CD4-positive, alpha-beta T cell treated with Interleukin-15 for 4 hours (primary cell): Measurements from ENCODE around the gene ARHGEF11.

Experiments used
- DNase-seq: peaks from one replicate; pipeline ENCODE4 v3.0.0-alpha.2; 2020; ENCODE audit warnings: low spot score

The ARHGEF11 gene

DNA sequence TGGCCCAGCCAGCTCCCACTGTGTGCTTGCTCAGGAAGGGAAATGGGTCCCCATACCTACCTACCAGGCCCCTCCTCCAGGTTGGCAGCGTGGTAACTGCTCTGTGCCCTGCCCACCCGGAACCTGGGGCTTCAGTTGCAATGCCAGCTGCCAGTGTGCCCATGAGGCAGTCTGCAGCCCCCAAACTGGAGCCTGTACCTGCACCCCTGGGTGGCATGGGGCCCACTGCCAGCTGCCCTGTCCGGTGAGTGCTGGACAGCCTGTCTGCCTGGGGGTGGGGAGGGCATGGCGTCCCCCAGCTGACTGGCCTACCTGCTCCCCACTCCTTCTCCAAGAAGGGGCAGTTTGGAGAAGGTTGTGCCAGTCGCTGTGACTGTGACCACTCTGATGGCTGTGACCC, 135.9 kb downstream of the ARHGEF11 start:
- no peak for DNase-seq

GRCh38 chr1:156908955-156909354, 136.6 kb downstream of the ARHGEF11 start:
- no peak for DNase-seq

DNA sequence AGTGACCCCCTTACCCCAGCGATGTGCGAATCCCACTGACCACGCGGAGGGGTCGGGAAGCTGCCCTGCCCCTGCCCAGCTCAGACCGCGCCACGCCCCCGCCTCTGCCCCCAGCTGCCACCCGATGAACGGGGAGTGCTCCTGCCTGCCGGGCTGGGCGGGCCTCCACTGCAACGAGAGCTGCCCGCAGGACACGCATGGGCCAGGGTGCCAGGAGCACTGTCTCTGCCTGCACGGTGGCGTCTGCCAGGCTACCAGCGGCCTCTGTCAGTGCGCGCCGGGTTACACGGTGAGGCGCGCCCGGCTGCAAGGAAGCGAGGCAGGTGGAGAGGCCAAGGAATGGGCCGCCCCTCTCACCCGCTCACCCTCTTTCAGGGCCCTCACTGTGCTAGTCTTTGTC, 137.0 kb downstream of the ARHGEF11 start:
- DNase-seq, result no peak

GRCh38 chr1:156906206-156906906, 139.2 kb downstream of the ARHGEF11 start:
- no peak for DNase-seq

GRCh38 chr1:156905651-156906050, 139.9 kb downstream of the ARHGEF11 start:
- DNase-seq, result no peak

- no peak for DNase-seq
These were observed 140.4 kb downstream of the ARHGEF11 start for GRCh38 chr1:156905176-156905575.

- no peak for DNase-seq
These were observed 141.2 kb downstream of the ARHGEF11 start for GRCh38 chr1:156904187-156904959.

GRCh38 chr1:156903328-156904091, 142.0 kb downstream of the ARHGEF11 start:
- no peak for DNase-seq

DNA sequence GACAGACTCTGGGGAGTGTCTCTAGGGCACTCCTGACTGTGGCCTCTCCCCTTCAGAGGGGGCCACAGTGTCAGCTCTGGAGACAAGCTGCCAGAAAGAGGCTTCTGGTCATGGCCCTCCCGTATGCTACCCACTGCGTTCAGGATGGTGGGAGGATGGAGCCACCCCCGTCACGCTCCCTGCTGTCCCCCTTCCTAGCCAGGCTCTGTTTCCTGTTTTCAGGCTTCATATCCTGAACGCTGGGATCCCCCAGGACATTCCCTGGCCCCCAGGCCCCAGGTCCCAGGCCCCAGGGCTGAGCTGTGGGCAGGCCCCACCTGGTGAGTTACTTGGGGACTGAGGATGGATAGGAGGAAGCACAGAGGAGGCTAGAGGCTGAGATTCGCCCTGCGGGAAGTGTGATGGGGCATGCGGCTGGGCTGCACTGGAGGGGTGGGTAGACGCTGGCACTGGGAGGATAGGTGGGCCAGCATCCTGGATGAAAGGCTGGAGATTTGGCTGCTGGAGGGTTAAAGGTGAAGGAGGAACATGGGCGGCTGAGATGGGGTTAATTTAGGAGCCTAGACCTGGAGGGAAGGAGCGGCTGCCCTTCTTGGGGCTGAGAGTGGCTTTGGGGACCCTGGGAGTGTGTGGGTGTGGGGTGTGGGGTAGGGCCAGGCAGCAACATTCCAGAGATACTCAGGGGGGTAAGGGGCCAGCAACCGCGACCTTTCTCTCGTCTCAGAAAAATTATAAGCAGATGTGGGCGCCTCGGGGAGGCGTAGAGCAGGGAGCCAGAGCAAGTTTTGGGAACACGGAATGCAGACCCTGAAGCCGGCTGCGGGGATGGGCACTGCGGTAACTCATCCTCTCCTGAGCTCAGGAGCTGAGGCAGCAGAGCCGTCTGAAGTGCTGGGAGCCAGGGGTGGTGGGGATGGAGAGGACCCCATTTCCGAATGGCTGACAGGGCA, 143.3 kb downstream of the ARHGEF11 start:
- DNase-seq, result no peak

- DNase-seq, result no peak
These were observed 144.0 kb downstream of the ARHGEF11 start for GRCh38 chr1:156901590-156901900.

DNA sequence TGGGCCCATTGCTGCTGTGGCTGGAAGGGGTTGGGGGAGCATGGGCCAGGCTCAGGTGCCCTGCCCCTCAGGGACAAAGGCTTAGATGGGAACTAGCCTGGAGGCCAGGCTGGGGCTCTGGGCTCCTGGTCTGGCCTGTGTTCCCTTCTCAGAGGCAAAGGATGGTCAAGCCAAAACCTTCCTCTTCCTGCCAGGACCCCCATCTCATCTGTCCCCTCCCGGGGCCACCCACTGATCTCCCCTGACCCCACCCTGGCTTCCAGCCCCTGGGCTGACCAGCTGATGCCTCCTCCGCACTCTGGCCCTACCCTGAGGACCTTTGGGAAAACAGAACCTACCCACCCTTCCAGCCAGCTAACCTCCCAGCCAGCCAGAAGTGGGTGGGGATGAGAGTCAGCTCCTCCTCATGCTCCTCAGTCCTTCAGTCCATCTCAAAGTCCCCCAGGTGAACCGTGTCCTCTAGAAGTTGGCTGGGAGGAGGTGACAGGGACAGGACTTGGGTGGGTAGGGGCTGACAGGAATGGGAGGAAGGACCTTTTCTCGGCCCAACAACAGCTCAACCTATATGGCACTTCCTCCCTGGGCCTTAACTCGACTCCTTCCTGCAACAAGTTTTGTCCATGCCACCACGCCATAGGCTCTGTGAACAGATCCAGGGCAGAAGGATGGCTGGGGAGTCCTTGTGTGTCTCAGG, 144.5 kb downstream of the ARHGEF11 start:
- DNase-seq, result no peak

- no peak for DNase-seq
These were observed 145.4 kb downstream of the ARHGEF11 start for GRCh38 chr1:156899956-156900718.

DNA sequence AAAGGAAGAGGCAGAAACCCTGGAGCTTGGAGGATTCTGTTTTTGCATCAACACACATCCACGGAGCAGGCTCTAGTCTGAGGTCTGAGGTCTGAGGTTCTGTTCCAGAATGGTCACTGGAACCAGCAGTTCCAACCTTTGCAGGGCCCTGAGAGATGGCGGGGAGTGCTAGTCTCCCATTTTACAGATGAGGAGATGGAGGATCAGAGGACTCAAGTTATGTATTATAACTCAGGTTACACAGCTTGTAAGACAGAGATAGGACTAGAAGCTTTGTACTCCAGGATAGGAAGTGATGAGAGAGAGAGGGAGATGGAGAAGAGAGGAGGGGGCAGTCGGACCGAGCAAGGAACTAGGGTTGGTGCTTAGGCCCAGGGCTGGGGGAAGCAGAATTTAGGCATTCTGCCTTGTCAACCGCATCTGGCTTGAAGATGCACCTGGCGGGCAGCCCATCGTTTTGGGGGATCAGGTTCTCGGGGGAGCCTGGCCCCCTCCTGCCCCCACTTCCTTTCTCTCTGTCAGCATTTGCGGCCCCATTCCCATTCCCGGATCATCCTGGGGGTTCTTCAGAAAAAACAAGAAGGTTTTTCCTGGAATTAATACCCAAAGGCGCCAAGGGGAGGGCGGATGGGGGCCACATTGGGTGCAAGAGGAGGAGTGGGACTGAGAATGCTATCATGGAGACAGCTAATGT, 146.4 kb downstream of the ARHGEF11 start:
- no peak for DNase-seq

DNA sequence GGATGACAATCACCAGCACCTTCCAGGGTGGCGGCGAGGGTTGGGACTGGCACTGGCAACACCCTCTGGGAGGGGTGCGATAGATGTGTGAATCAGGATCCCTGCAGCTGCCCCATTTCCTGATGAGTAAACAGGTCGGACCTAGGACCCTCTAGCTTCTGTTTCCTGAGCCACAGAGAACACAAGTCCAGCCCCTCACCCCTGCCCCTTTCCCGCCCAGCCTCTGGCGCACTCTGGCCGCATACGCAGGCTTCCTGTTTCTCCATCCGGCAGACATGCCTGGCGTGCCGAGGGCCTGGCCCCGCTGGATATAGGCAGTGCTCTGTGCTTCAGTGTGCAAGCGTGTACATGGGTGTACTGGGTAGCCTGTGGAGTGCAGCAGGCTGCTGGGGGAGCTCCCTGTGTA, 147.4 kb downstream of the ARHGEF11 start:
- no peak for DNase-seq

- no peak for DNase-seq
These were observed 148.3 kb downstream of the ARHGEF11 start for GRCh38 chr1:156897078-156897825.

GRCh38 chr1:156896490-156897033, 149.0 kb downstream of the ARHGEF11 start:
- DNase-seq, result no peak

DNA sequence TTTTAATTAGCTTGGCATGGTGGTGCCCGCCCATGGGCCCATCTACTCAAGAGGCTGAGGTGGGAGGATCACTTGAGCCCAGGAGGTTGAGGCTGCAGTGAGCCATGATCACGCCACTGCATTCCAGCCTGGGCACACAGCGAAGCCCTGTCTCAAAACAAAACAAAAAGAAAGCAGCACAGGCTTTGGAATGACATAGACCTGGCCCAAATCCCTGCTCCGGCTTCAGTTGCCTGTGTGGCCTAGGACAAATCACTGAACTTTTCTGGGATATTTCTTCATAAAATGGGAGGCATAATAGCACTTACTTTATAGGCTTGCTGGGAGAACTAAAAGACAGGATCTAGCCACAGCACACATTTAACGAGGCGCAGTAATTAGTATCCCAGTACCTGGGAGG, 149.6 kb downstream of the ARHGEF11 start:
- DNase-seq, result no peak

- DNase-seq, result no peak
These were observed 150.1 kb downstream of the ARHGEF11 start for GRCh38 chr1:156895455-156895812.
